Ishikawa (cell line): ENCODE results near the gene RAB3C.

ENCODE experiments used
- CEBPB ChIP-seq: IDR thresholded peaks from 2 replicates; pipeline ENCODE4 v1.6.1; 2012
- CREB1 ChIP-seq: IDR thresholded peaks from 2 replicates; pipeline ENCODE4 v1.6.1; 2012; ENCODE audit warnings: low read depth
- EGR1 ChIP-seq: IDR thresholded peaks from 2 replicates; pipeline ENCODE4 v1.6.1; 2012
- EP300 ChIP-seq: IDR thresholded peaks from 2 replicates; pipeline ENCODE4 v1.6.1; 2012; ENCODE audit warnings: borderline replicate concordance
- FOXM1 ChIP-seq: IDR thresholded peaks from 2 replicates; pipeline ENCODE4 v1.6.1; 2012; ENCODE audit warnings: low read depth, borderline replicate concordance
- NFIC ChIP-seq: IDR thresholded peaks from 2 replicates; pipeline ENCODE4 v1.6.1; 2012
- RAD21 ChIP-seq: IDR thresholded peaks from 2 replicates; pipeline ENCODE4 v1.6.1; 2012; ENCODE audit warnings: low read depth
- TAF1 ChIP-seq: IDR thresholded peaks from 2 replicates; pipeline ENCODE4 v1.6.1; 2012; ENCODE audit warnings: low read depth, mild to moderate bottlenecking
- TCF12 ChIP-seq: IDR thresholded peaks from 2 replicates; pipeline ENCODE4 v1.6.1; 2012; ENCODE audit warnings: low read depth
- TEAD4 ChIP-seq: IDR thresholded peaks from 2 replicates; pipeline ENCODE4 v1.6.1; 2012
- YY1 ChIP-seq: IDR thresholded peaks from 2 replicates; pipeline ENCODE4 v1.6.1; 2012; ENCODE audit warnings: low read depth
- ZBTB7A ChIP-seq: IDR thresholded peaks from 2 replicates; pipeline ENCODE4 v1.6.1; 2012; ENCODE audit warnings: low read depth
- TF ChIP-seq, protein P1 (sequence below): IDR thresholded peaks from 2 replicates; pipeline ENCODE4 v1.6.1; 2012; ENCODE audit warnings: low read depth, mild to moderate bottlenecking
- TF ChIP-seq, protein P2 (sequence below): IDR thresholded peaks from 2 replicates; pipeline ENCODE4 v1.6.1; 2012
- TF ChIP-seq, protein P3 (sequence below): IDR thresholded peaks from 2 replicates; pipeline ENCODE4 v1.6.1; 2012

RAB3C gene

DNA sequence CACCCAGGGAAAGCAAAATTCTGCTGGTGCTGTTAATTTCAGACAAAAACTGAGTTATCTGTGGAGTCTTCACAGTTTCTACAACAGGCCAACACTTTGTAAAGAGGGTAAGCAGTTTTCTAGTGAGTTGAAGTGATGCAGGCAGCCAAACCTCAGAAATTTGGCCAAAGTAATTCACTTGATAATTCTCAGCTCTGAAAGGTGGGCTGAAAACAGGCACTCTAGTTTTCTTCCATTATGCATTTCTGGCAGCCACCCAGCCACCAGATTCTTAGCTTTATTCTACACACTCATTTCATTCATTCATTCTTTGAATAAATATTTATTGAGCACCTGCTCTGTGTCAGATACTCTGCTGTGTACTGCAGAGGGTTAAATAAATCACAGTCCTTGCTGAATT is 184.2 kb downstream of the RAB3C start:
- no peak for TF ChIP-seq ZBTB7A
- TF ChIP-seq TCF12 = no peak
- TF ChIP-seq, protein P1, sequence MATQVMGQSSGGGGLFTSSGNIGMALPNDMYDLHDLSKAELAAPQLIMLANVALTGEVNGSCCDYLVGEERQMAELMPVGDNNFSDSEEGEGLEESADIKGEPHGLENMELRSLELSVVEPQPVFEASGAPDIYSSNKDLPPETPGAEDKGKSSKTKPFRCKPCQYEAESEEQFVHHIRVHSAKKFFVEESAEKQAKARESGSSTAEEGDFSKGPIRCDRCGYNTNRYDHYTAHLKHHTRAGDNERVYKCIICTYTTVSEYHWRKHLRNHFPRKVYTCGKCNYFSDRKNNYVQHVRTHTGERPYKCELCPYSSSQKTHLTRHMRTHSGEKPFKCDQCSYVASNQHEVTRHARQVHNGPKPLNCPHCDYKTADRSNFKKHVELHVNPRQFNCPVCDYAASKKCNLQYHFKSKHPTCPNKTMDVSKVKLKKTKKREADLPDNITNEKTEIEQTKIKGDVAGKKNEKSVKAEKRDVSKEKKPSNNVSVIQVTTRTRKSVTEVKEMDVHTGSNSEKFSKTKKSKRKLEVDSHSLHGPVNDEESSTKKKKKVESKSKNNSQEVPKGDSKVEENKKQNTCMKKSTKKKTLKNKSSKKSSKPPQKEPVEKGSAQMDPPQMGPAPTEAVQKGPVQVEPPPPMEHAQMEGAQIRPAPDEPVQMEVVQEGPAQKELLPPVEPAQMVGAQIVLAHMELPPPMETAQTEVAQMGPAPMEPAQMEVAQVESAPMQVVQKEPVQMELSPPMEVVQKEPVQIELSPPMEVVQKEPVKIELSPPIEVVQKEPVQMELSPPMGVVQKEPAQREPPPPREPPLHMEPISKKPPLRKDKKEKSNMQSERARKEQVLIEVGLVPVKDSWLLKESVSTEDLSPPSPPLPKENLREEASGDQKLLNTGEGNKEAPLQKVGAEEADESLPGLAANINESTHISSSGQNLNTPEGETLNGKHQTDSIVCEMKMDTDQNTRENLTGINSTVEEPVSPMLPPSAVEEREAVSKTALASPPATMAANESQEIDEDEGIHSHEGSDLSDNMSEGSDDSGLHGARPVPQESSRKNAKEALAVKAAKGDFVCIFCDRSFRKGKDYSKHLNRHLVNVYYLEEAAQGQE = no peak
- no peak for TF ChIP-seq CREB1
- TF ChIP-seq TAF1 = no peak
- TF ChIP-seq CEBPB = no peak
- no peak for TF ChIP-seq FOXM1
- no peak for TF ChIP-seq TEAD4
- no peak for TF ChIP-seq EGR1

DNA sequence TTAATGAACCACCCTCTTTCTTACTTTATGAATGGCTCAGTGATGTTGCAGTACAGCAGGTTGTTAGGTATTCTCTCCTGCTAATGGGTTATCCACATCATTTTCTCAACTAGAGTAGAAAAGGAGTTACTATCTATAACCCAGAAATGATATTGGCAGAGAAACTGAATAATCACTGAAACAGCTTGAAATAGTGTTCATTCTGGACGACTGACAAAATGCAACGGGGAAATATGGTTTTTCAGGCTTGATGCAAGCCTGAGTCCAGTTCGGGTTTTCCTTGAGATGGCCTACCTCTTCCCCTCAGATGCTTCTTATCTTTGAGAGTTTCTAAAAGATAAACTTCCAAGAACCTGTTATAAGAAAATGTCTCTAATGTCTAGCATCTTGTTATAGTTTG is 187.3 kb downstream of the RAB3C start:
- TF ChIP-seq RAD21 (no peak), ZBTB7A (no peak), NFIC (no peak), YY1 (no peak), EGR1 (no peak), FOXM1 (no peak), TEAD4 (no peak), CEBPB (no peak), EP300 (no peak)
- TF ChIP-seq, protein P2, sequence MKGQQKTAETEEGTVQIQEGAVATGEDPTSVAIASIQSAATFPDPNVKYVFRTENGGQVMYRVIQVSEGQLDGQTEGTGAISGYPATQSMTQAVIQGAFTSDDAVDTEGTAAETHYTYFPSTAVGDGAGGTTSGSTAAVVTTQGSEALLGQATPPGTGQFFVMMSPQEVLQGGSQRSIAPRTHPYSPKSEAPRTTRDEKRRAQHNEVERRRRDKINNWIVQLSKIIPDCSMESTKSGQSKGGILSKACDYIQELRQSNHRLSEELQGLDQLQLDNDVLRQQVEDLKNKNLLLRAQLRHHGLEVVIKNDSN = no peak
- TF ChIP-seq, protein P3, sequence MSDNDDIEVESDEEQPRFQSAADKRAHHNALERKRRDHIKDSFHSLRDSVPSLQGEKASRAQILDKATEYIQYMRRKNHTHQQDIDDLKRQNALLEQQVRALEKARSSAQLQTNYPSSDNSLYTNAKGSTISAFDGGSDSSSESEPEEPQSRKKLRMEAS = no peak

DNA sequence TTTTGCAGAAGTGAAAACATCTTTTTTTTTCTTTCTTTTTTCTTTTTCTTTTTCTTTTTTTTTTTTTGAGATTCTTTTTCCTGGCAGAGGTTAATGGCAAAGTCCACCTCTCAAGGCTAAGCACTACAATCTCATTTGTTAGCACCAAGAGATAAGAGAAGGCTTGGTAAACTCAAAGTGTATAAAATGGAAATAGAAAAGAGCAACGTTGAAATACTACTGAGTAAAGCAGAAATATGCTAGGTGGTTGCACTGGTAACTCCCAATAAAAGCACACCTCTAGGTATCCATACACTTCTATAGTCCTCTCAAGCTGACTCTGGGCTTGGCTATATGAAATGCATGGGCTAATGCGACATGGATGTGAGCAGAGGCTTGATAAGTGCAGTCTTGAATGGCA is 188.9 kb downstream of the RAB3C start:
- TF ChIP-seq FOXM1 (no peak), RAD21 (no peak), EGR1 (no peak), EP300 (no peak), TEAD4 (no peak), NFIC (no peak), TCF12 (no peak), ZBTB7A (no peak), TAF1 (no peak), CEBPB (no peak), YY1 (no peak), CREB1 (no peak)
- TF ChIP-seq, protein P3 = no peak
- TF ChIP-seq, protein P1 = no peak
- TF ChIP-seq, protein P2 = no peak

DNA sequence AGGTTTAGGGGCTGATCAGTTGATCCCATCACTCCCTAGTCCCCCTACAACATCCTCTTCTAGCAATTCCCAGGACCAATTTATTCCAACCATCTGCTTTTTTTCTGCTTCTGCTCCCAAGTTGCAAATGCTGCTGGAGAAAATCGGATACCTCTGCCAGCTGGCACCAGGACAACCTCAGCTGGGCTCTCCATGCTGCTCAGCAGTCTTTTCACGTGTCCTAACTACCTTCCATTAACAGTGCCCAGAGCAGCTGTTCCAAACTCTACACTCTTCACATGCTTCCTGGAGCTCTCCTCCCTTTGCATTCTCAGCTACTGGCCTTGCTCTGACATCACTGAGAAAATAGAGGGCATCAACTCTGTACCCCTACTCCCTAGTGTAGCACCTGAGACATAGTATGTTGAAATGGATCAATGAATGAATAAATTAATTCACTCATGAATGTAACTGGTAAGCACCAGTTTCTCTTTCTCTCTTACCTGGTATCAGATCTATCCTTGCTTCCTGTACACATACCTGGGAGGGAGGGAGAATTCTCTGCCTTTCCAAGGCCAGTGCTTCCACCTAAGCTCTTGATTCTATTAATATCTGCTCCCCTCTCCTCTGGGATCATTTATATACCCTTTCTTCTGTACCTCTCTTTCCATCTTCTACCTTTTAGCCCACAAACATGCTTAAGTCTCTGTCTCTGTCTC is 191.0 kb downstream of the RAB3C start:
- TF ChIP-seq EGR1 (no peak), CEBPB (no peak), TAF1 (no peak), TCF12 (no peak), RAD21 (no peak), NFIC (no peak), CREB1 (no peak), ZBTB7A (no peak), FOXM1 (no peak), EP300 (no peak)
- TF ChIP-seq, protein P3 = no peak
- TF ChIP-seq, protein P2 = no peak
- TF ChIP-seq, protein P1 = no peak
